Transverse colon (tissue), 4 donors: ENCODE results near the gene UHRF2. TPM values are rescaled to one million over a fixed set of nuclear protein-coding genes. Genes with fewer than 3 reads are reported as not detected.

Experiments
- DNase-seq: peaks from one replicate; pipeline ENCODE4 v3.0.0-alpha.2; 2019
- H3K27ac ChIP-seq, 4 donors: fragments of 200-600 bp; sonication (generic); 2 replicates each; pipeline ENCODE4 v1.5.1; 2016 to 2018; ENCODE audit warnings: inconsistent platforms in 4 of 4
- H3K27me3 ChIP-seq: fragments of 200-600 bp; sonication (generic); 2 replicates; pipeline ENCODE4 v1.5.1; 2017; ENCODE audit warnings: inconsistent platforms
- H3K36me3 ChIP-seq, 4 donors: fragments of 200-600 bp; sonication (generic); 2 replicates each; pipeline ENCODE4 v1.5.1; 2017 to 2019; ENCODE audit warnings: inconsistent platforms in 4 of 4
- H3K4me1 ChIP-seq, 4 donors: fragments of 200-600 bp; sonication (generic); 2 replicates each; pipeline ENCODE4 v1.5.1; 2017 to 2020; ENCODE audit warnings: inconsistent platforms in 4 of 4
- H3K4me3 ChIP-seq, 4 donors: fragments of 200-600 bp; sonication (generic); 1 replicate in 1 of 4; 2 replicates in 3 of 4; pipeline versions ENCODE4 v1.5.1 to v1.6.1; 2017 to 2019; ENCODE audit warnings: inconsistent platforms in 4 of 4
- H3K9me3 ChIP-seq, 2 donors: fragments of 200-600 bp; sonication (generic); 2 replicates each; pipeline ENCODE4 v1.5.1; 2017 to 2019; ENCODE audit warnings: inconsistent platforms in 2 of 2
- CTCF ChIP-seq, 5 experiments: fragments of 200-600 bp in 3 of 5; fragments of 450-650 bp in 2 of 5; sonication (generic) in 3 of 5; IDR thresholded peaks; 1 replicate in 2 of 5; 2 replicates in 3 of 5; pipeline ENCODE4 v1.5.1; 2016 to 2017; ENCODE audit warnings: antibody characterized with exemption in 5 of 5, inconsistent platforms in 3 of 5, mild to moderate bottlenecking in 2 of 5, moderate library complexity in 1 of 5
- EP300 ChIP-seq: sonication (generic); formaldehyde crosslinking; IDR thresholded peaks from one replicate; pipeline ENCODE4 v1.6.1; 2017; ENCODE audit warnings: antibody characterized with exemption, low read depth
- POLR2A ChIP-seq: fragments of 450-650 bp; IDR thresholded peaks from one replicate; pipeline ENCODE4 v1.6.1; 2016; ENCODE audit warnings: antibody characterized with exemption, mild to moderate bottlenecking, moderate library complexity
- POLR2AphosphoS5 ChIP-seq, 3 donors: sonication (generic); formaldehyde crosslinking; IDR thresholded peaks; one replicate each; pipeline ENCODE4 v1.6.1; 2016; ENCODE audit warnings: antibody characterized with exemption in 3 of 3
- WGBS, 2 donors: methylation state at CpG; one replicate each; pipeline ENCODE4 v1.1.5; 2018; ENCODE audit warnings: low coverage in 1 of 2; 5-methylcytosine and 5-hydroxymethylcytosine counted together
- in situ Hi-C, 4 donors: fragments of 200-750 bp; cut with MboI; loops; one replicate each; pipeline versions ENCODE4 v1.15.0 to v1.15.1; 2017; ENCODE audit warnings: low sequenced_read_pairs in 3 of 4, low pct_ligation_motif_present in 1 of 4, low pct_unique_long_range_greater_than_20kb in 1 of 4
- intact Hi-C: fragments of 100-400 bp; cut with DNase I; formaldehyde crosslinking; loops from one replicate; pipeline ENCODE4 v1.15.1; 2023; ENCODE audit warnings: low total_unique reads
- total RNA-seq, 4 donors: library from RNA; depleted of rRNA; stranded (reverse); fragments of >200 nt; gene quantifications; one replicate each; pipeline ENCODE4 v1.1.0, GENCODE V29; 2016

Gene UHRF2
- total RNA-seq, 4 donors from 2014 or later, result 40.8 to 64.0 (median 51.4) TPM

DNA sequence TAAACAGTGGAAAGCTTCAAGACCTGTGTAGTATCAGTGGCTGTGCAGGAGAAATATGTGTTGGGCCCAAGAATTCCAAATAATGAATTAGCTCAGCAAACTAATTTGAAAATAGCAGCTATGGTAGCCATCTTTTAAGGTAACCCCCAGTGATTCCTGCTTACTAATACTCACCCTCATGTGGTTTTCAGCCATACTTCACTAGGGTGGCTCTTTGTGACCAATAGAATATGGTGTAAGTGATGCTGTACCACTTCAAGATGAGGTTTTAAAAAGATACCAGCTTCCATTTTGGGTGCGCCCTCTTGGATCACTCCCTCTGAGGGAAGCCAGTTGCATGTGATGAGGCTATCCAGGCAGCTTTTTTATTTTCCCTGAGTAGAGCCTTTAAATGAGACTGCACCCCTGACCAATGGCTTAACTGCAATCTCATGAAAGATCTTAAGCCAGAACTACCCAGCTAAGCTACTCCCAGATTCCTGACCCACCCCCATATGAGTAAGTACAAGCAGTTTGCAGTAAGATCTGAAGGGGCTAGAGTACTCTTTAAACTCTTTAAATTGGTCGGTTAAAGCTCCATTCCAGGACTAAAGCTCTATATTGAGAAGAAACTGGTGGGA, 58.3 kb downstream of the UHRF2 start:
- no peak for DNase-seq
- TF ChIP-seq POLR2A (no peak), EP300 (no peak), CTCF (IDR thresholded peaks at IDR 0.05) (no peak), POLR2AphosphoS5 (IDR thresholded peaks at IDR 0.05) (no peak)

GRCh38 chr9:6473151-6473550, 60.2 kb downstream of the UHRF2 start:
- WGBS, 2 donors, result 91 to 95% methylated on average over 2 of the region's 2 CpGs
- no peak for TF ChIP-seq EP300
- no peak for TF ChIP-seq POLR2A
- TF ChIP-seq POLR2AphosphoS5 (IDR thresholded peaks at IDR 0.05), result no peak
- no peak for TF ChIP-seq CTCF (IDR thresholded peaks at IDR 0.05)
- Histone ChIP-seq H3K27ac (no peak overlapping the region), H3K27me3 (no peaks in the 10 kb centered on the region), H3K4me1 (no peaks in the 10 kb centered on the region), H3K36me3 (no peaks in the 10 kb centered on the region), H3K4me3 (no peak overlapping the region), H3K9me3 (no peaks in the 10 kb centered on the region)
- in situ Hi-C loops (no loop called here), intact Hi-C loops (no loop called here)
- DNase-seq, result no peak

More for the DNA sequence above, 58.3 kb downstream of the UHRF2 start:
- Histone ChIP-seq H3K4me1 (no peaks in the 10 kb centered on the region), H3K36me3 (no peaks in the 10 kb centered on the region), H3K27me3 (no peaks in the 10 kb centered on the region), H3K27ac (no peak overlapping the region), H3K9me3 (no peaks in the 10 kb centered on the region), H3K4me3 (no peak overlapping the region)
- in situ Hi-C loops (no loop called here), intact Hi-C loops (no loop called here)
- 96 to 100% methylated on average over 2 of the region's 2 CpGs for WGBS, 2 donors

DNA sequence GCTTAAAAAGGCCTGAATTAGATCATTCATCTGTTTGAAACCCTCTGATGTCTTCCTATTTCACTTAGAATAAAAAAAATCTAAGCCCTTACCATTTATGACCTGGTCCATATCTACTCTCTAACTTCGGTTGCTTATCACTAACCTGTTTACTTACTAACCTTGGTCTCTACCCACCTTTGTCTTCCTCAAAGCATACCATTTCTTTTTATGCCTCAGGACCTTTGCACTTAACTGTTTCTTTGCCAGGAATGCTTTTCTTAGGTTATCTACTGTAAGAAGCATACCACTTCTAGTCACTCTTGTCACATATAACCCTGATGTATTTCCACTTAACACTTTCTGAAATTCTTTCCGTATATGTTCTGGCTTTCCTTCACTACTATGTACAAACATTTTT, 67.0 kb downstream of the UHRF2 start:
- no peaks in the 10 kb centered on the region for H3K9me3 ChIP-seq
- H3K27me3 ChIP-seq, result no peaks in the 10 kb centered on the region
- no peak overlapping the region for H3K27ac ChIP-seq
- 64 to 72% methylated on average over 2 of the region's 2 CpGs for WGBS, 2 donors
- peaks cover 0 to 11% (median 4%) of the 10 kb centered on the region in 4 donors for H3K36me3 ChIP-seq
- DNase-seq, result no peak
- TF ChIP-seq POLR2AphosphoS5 (IDR thresholded peaks at IDR 0.05), result no peak
- no peak for TF ChIP-seq POLR2A
- TF ChIP-seq CTCF (IDR thresholded peaks at IDR 0.05), result no peak
- TF ChIP-seq EP300, result no peak
- no peak overlapping the region for H3K4me3 ChIP-seq
- in situ Hi-C loops (no loop called here), intact Hi-C loops (no loop called here)
- H3K4me1 ChIP-seq, result peaks cover 0 to 16% (median 8%) of the 10 kb centered on the region in 4 donors

DNA sequence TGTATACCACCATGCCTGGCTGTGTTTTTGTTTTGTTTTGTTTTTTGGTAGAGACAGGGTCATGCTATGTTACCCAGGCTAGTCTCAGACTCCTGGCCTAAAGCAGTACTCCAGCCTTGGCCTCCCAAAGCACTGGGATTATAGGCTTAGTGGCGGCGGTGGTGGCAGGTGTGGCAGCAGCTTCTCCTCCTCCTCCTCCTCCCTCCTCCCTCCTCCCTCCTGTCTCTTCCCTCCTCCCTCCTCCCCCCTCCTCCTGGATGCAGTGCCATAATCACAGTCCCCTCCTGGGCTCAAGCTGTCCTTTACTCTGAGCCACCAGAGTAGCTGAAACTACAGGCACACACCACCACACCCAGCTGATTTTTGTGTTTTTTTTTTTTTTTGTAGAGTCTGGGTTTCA, 71.2 kb downstream of the UHRF2 start:
- Histone ChIP-seq H3K4me1 (peaks cover 0 to 16% (median 8%) of the 10 kb centered on the region in 4 donors), H3K9me3 (no peaks in the 10 kb centered on the region), H3K36me3 (peaks cover 0 to 22% (median 11%) of the 10 kb centered on the region in 4 donors), H3K4me3 (no peak overlapping the region), H3K27me3 (no peaks in the 10 kb centered on the region), H3K27ac (no peak overlapping the region)
- no peak for DNase-seq
- 75% methylated on average over 2 of the region's 2 CpGs; no CpG with 5 or more reads in 1 of the 2 donors for WGBS, 2 donors
- intact Hi-C loops, result no loop called here
- TF ChIP-seq POLR2A (no peak), POLR2AphosphoS5 (IDR thresholded peaks at IDR 0.05) (no peak)
- in situ Hi-C loops, result no loop called here

DNA sequence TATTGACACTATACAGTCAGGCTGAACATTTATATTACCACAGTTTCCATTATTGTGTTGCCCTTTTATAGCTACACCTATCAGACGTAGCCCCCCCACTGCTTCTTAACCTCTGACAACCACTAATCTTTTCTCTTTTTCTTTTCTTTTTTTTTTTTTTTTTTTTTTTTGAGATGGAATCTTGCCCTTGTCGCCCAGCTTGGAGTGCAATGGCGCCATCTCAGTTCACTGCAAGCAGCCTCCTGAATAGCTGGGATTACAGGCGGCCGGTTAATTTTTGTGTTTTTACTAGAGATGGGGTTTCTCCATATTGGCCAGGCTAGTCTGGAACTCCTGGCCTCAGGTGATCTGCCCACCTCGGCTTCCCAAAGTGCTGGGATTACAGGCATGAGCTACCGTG, 75.4 kb downstream of the UHRF2 start:
- H3K4me3 ChIP-seq, result no peak overlapping the region
- TF ChIP-seq POLR2AphosphoS5 (IDR thresholded peaks at IDR 0.05) (no peak), CTCF (IDR thresholded peaks at IDR 0.05) (no peak), EP300 (no peak), POLR2A (no peak)
- in situ Hi-C loops, result no loop called here
- H3K36me3 ChIP-seq, result peaks cover 0 to 24% (median 5%) of the 10 kb centered on the region in 4 donors
- 95 to 100% methylated on average over 1 to 7 of the region's 7 CpGs for WGBS, 2 donors
- no peaks in the 10 kb centered on the region for H3K9me3 ChIP-seq
- no peak overlapping the region for H3K27ac ChIP-seq
- no peak for DNase-seq
- H3K4me1 ChIP-seq, result no peaks in the 10 kb centered on the region
- intact Hi-C loops, result no loop called here
- no peaks in the 10 kb centered on the region for H3K27me3 ChIP-seq
